ENCODE results near the gene BEST1.
A peak's percentile ranks its signal among the peaks of the same experiment; 100 is the strongest.

Gene BEST1

DNA sequence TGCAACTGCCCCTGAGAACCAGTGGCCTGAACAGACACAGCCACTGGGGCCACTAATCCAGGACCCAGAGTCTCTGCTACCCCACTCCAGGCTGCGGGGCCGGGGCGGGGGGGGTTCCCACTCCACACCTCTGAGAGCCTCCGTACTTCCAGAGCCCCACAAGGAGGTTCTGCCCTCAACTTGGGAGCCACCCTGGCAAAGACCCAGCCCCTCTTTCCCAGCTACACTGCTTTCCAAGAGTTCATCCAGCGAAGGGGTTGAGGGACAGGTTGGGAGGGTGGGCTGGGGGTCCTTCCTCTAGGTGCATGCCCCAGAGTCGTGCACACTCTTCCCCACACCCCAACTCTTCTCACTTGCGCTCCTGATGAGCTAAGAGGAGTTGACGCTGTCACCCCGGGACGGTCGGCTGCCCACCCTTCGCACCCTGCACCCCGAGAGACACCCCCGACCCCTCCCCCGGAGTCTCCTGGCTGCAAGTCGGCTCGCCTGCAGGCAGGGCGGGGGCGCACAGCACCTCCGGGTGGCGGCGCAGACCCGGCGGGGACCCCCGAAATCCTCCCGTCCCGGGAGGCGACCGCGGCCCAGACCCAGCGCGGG lies 33.3 kb upstream of the BEST1 start:
- no peak for DNase-seq (ENCODE audit: low read depth in 2 of 2)

DNA sequence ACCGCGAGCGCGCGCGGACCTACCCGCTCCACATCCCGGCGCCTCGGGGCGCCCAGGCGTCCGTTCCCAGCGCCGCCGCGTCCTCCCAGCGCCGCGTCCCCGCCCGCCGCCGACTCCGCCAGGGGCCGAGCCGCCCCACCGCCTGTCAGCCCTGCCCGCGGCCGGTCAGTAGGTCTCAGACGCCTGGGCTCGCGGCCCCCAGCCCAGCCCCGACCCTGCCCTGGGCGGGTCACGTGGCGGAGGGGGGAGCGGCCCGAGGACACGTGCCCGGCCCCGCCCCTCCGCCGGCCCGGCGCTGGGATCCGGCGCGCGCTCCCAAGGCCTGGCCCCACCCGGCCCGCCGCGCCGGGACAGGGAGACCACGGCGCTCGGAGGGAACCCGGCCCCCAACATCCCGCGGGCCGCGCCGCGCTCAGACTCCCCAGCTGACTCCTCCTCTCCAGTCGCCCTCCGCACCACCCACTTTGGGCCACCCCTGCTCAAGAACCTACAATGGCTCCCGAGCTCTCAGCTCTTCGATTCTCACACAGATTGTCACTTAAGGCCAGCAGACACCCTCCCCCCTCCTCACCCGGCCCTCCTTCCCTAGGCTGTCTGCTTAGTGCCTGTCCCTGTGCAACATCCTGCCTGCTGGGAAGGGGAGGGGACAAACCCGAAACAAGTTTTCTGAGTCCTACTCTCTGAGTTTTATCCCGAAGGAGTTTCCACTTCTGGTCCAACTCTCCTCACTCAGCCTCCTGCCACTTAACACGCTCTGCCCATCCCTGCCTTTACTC lies 32.6 kb upstream of the BEST1 start, which contains the start of gene RAB3IL1:
RAB3IL1 (minus strand) TSS at position 233 of the 776 bp plus-strand sequence; CDS start at position 34, 199 bp downstream.
- no peak for DNase-seq (ENCODE audit: low read depth in 2 of 2)

DNA sequence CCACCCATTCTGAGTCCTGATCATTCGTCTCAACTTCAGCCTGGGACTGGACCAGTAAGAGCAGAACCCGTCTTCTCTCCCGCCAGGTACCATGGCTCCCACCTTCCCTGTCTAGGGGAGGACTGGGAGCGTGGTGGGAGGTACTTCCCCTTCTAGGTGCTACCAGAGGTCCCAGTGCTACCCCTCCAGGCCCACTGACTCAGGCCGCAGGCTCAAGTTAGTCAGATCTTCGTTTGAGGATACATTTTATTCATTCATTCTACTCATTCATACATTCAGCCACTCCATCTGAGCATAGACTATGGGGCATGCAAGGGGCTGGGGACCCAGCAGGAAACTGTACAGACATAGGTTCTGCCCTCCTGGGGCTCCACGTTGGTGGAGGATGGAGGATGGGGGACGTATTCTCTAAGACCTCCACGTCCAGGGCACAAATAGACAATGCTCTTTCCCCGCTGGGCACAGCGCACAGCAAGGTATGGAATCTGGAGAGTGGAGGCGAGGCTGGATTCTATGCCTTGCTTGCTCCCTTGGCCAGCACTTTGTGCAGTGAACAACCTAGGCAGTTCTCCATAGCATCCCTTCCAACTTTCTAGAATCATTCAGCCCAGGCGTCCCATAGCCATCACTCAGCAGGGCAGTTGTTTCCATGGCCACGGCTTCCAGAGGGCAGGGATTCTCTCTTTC lies 31.8 kb upstream of the BEST1 start:
- no peak for DNase-seq (ENCODE audit: low read depth in 2 of 2)

DNA sequence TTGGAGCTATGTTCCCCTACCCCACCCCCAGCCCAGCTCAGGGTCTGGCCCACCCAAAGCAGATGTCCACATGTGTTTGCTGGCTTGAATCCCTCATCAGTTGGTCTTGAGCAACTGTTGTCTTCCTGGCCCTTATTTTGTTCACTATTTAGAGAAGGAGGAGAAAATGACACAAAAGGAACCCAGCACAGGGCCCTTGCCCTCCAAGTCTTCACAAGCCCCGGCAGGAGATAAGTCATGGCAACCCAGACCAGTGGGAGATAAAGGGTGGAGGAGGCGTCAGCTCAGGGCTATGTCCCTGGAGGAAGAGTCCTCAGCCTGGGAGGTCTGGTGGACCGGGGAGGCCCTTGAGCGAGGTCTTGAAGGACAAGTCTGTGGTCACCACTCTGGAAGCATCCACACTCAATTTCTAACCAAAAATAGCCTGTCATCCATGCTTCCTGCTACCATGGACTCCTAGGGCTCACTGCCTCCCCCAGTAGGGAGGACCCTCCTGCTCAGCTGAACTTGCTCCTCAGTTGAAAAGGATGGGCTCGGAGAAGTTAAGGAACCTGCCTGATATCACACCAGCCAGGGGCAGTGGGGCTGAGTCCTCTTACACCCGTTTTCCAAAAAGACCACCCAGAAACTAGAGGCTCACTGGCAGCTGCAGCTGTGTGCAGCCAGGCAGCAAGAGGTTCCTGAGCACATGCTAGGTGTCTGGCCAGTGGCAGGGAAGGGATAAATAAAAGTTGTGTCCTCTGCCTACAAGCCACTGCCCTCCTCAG lies 31.0 kb upstream of the BEST1 start:
- DNase-seq (ENCODE audit: low read depth in 2 of 2) = no peak

DNA sequence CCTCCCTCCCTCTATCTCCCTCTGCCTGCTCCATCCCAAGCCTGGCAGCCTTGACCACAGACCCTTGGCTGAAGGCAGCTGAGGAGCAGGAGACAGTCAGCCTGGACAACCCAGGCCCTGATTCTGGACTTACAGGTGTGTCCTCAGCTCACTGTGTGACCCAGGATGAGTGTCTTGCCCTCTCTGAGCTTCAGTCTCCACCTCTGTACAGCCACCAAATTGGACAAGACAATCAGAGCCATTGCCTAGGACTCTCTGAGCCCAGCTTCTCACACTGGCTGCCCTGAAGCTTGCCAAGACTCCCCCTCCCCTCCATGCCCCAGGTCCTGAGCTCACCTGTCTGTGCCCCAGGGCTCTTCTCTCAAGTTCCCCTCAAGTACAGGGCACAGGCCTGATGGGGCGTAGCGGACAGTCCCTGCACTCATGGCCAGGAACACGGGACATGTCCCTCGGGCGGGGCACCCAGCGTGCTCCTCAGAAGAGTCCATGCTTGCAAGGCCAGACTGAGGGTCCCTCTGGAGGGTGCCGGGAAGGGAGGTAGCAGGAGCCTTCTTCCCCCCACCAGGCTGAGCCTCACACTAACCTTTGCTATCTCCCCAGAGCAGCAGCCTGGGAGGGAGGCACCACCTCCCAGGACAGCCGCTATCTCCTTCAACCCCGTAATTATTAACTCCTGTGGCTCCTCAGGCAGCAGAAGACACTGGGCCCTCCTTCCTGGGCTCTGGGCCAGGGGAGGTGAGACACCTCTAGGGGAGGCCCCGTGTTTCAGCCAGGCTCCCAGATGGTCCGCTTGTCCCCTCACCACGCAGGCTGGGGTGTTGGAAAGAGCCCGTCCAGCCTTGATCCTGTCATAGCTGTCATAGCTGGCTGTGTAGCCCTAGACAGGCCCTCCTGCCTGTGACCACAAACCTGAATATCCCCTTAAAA lies 30.2 kb upstream of the BEST1 start:
- no peak for DNase-seq (ENCODE audit: low read depth in 2 of 2)

DNA sequence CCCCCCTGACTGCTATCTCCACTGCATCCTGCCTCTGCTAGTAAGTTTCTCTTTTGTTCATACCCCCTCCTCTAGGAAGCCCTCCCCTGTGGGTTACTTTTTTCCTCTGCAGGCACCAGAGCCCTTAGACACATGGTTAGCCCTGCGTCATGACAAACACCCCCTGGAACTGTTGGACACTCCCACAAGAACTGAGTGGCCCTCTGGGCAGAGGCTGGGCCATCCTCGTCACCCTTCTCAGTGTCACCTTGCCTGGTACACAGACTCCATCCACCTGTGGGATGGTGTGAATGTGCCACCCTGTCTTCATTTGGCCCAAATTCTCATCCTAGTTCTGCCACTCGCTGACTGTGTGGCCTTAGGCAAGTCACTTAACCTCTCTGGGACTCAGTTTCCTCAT lies 28.7 kb upstream of the BEST1 start:
- DNase-seq (ENCODE audit: low read depth in 2 of 2) = no peak

DNA sequence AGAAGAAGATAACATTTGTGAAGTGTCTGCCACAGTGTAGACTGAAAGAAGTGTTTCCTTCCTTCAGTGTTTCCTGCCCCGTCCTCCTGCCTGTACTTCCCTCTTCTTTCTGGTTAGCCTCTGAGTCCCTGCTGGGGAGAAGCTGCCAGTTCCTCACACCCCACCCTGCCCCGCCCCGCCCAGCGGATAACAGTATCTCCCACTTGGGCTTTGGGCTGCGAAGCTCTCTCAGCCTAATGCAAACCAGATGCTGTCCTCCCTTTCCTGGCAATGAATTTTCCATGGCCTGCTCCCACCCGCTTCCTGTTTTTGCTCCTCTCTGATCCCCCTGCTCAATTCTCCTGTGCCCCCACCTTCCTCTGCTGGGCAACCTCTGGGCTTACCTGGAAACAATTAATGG lies 27.6 kb upstream of the BEST1 start:
- DNase-seq (ENCODE audit: low read depth in 2 of 2) = no peak

DNA sequence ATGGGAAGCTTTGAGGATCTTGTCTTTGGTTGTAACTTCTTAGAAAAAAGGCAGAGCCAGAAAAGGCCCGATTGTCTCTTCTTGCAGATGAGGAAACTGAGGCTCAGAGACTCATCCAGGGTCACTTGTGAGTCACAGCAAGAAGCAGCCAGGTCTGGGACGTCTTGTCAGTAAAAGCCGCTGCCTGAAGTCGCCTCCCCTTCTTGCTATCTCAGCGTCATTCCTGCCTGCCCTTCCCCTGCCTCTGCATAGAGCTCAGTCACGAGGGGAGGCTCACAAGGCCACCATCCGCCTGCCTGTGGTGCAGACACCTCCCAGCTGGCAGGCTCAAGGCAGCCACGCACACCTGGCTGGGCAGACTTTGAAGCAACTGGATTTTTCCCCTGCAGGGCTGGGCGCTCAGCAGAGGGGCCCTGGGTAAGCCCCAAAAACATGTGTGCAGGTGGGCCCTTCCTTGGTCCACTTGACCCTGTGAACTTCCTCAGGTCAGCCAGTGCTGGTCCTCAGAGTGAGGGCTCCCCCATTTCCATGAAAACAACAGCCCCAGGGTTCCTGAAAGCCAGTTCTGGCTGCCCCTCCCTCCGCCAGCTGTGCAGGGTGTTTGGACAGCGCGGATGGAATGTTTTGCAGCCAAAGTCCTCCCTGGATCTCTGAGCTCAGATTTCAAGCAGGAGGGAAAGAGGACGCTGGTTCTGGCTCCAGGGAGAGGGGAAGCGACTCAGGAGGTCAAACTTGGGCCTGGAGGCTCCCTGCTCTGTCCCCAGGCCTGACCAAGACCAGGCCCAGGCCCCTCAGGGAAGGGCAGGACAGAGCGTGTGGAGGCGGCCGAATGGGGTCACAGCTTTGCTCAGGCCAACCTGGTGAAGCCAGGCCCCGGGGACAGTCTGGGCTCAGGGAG lies 26.7 kb upstream of the BEST1 start:
- no peak for DNase-seq (ENCODE audit: low read depth in 2 of 2)

DNA sequence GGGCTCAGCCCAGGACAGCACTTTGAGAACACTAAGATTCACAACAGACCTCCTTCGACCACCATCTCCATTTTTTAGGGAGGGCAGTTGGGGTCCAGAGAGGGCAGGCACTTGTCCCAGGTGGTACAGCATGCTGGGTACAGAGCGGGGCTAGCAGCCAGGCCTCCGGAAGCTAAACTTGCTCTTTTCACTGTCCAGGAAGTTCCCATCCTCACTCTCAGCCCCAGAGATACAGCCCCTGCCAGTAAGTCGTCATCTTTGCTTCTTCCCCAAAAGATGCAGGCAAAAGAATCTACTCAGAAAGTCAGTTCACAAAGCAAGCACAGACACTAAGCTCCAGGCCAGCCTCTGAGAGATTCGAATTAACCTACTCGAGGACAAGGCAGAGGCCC lies 26.1 kb upstream of the BEST1 start:
- DNase-seq (ENCODE audit: low read depth in 2 of 2) = no peak

DNA sequence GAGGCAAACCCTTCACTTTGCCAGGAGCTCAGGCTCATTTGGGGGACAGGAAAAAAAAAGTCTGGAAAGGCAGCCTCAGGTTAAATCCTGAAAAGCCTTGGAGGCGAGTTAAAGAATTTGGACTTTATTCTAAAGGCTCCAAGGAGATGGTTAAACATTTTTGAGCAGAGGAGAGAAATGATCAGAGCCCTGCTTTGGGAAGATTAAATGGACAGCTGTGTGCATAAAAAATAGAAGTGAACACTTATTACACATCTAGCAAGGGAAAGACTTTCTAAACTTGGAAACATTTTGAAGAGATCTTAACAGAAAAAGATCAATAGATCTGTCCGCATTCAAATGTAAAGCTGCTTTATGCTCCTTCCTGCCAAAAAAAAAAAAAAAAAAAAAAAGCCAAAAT lies 24.4 kb upstream of the BEST1 start:
- DNase-seq (ENCODE audit: low read depth in 2 of 2) = no peak

DNA sequence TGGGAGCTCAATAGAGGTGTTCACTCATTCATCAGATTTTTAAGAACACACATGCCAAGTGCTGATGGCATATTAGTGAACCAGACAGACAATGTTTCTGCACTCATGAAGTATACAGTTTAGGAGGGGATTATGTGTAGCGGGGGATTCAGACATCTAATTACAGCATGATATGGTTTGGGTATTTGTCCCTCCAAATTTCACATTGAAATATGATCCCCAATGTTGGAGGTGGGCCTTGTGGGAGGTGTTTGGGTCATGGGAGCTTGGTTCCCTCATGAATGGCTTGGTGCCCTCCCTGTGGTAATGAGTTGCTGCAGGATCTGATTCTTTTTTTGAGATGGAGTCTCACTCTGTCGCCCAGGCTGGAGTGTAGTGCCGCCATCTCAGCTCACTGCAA lies 23.9 kb upstream of the BEST1 start:
- DNase-seq (ENCODE audit: low read depth in 2 of 2) = no peak

DNA sequence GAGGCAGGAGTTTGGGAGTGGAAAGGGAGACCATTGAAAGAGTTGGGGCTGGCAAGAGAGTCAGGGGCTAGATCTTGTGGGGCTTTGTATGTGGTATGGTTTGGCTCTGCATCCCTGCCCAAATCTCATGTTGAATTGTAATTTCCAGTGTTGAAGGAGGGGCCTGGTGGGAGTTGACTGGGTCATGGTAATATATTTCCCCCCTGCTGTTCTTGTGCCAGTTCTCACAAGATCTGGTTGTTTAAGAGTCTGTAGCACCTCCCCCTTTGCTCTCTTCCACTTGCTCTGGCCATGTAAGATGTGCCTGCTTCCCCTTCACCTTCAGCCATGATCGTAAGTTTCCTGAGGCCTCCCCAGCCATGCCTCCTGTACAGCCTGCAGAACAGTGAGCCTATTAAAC lies 22.6 kb upstream of the BEST1 start:
- no peak for DNase-seq (ENCODE audit: low read depth in 2 of 2)

DNA sequence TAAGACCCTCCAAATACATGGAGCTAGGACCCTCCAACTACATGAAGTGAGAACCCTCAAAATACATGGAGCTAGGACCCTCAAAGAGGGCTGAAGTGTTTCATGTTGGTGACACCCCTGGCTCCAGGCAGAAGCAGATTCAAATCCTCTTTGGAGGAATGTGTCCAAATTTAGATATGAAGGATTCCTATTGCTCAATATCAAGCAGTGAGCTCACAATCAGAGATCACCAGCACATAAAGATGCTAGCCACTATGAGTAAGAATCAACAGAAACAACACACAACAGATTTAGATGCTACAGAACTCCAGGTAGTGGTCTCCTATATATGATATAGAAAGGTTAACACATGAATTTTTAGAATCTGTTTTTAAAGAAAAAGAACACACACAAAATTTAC lies 21.5 kb upstream of the BEST1 start:
- no peak for DNase-seq (ENCODE audit: low read depth in 2 of 2)

DNA sequence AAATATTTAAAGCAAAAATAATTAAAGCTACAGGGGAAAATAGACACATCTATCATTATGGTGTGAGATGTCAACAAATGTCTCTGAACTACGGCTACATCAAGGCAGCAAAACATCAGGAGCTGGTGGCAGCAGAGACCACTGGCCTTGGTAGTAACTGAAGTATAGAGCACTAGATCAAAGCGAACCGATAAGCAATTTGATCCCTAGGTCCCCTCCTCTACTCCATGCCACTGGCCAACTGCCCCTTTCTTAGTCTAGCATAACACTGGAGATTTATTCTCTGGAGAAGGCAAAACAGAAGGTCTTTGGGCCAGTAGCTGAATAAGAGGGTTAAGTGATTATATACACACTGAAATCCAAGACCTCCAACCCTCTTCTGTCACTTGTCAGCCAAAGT lies 19.2 kb upstream of the BEST1 start:
- no peak for DNase-seq (ENCODE audit: low read depth in 2 of 2)

DNA sequence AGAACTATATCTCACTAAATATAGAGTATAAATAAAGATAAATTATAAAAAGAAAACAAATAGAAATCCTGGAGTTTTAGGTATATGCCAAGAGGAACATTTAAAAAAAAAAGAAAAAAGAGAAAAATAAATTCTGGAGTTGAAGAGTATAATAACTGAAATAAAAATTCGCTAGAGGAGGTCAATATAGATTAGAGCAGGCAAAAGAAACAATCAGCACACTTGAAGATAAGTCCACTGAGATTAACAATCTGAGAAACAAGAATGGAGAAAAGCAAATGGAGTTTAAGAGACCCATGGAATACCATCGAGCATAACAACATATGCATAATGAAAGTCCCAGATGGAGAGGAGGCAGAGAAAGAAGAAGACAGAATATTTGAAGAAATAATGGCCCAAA lies 14.3 kb upstream of the BEST1 start:
- DNase-seq (ENCODE audit: low read depth in 2 of 2) = no peak

DNA sequence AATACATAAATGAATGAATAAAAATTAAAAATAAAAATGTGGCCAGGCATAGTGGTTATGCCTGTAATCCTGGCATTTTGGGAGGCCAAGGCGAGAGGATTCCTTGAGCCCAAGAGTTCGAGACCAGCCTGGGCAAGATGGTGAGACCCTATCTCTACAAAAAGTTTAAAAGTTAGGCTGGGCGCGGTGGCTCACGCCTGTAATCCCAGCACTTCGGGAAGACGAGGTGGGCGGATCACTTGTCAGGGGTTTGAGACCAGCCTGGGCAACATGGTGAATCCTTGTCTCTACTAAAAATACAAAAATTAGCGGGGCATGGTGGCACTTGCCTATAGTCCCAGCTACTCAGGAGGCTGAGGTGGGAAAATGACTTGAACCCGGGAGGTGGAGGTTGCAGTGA lies 9.7 kb upstream of the BEST1 start:
- no peak for DNase-seq (ENCODE audit: low read depth in 2 of 2)

DNA sequence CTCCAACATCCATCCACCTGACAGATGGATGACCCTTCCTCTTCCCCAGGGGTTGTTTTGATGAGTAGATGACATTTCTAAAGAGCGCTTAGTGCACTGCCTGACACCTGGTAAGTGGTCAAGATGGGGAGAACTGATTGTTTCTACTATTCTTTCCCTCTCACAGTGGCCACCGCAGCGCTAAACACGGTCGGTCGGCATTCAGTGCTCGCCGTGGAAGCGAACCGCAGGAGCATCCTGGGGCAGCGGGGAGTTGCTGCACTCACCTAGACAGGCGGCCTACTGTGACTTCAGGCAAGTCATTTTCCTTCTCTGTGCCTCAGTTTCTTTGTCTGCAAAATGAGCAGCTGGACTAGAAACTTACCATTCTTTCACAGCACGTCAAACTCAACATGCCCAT lies 5.0 kb upstream of the BEST1 start:
- no peak for DNase-seq (ENCODE audit: low read depth in 2 of 2)

DNA sequence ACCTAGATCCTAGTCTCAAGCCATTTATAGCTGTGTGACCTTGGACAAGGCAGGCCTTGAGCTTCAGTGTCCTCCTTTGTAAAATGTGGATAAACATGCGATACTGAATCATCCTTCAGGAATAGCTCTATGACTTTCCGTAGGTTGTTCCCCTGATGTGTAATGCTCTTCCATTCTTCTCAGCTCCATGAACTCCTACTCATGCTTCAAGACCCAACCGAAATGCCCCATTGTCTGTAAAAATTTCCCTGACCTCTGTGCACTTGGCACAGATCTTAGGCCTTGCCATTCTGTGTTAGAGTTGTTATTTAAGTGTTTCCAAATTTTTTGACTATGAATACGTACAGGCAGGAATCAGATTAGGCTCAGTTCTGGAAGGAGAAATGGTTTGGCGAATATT lies 3.3 kb upstream of the BEST1 start:
- no peak for DNase-seq (ENCODE audit: low read depth in 2 of 2)

DNA sequence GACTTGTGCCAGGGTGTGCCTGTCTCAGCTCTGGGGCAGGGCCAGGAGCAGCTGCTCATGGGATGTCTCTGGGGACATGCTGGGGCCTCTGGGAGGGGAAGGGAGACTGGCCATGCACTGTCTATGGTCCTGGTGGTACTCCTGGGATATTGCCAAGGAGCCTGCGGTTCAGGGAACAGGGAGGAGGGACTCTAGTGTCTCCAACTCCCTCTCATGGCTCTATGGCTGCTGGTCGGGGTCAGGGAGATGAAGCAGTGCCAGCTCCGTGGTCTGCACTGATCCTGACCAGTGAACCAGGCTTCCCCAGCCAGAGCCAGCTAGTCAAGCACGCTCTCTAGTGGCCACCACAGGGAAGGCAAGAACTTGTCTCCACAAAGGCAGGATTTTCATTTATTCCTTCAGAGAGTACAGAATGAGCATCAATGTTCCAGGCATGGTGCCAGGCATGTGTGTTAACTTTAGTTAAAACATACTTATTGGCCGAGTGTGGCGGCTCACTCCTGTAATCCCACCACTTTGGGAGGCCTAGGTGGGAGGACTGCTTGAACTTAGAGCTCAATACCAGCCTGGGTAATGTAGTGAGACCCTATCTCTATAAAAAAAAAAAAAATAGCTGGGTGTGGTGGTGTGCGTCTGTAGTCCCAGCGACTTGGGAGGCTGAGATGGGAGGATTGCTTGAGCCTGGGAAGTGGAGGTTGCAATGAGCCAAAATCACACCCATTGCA lies 2.5 kb upstream of the BEST1 start:
- DNase-seq (ENCODE audit: low read depth in 2 of 2) = peak; percentile 50 to 54

DNA sequence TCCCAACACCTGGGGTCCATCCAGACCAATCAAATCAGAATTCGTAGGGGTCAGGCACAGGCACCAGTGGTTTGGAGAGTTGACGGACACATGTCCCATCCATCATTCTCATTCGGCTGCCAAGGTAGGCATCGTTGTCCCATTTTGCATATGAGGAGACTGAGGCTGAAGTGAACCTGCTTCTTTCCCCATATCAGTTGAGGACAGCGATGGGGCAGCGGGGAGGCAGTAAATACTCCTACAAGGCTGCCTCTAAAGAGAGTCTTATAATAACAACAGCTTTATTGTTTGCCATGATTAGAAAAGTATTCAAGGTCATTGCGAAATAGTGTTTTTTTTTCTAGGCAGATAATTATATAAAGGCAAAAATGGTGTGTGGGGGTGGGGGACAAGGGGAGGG lies 1.6 kb upstream of the BEST1 start:
- DNase-seq (ENCODE audit: low read depth in 2 of 2) = no peak

All from stimulated activated CD4-positive, alpha-beta T cell treated with anti-CD3 and anti-CD28 coated beads, Interleukin-15, amount 100 ng/mL, for 48 hours (primary cell).